ENCODE results near the gene TNK2. TPM values are rescaled to one million over a fixed set of nuclear protein-coding genes. Genes with fewer than 3 reads are reported as not detected.
"Not testable (repeated sequence)": the region's sequence is repeated elsewhere in the genome, so short reads cannot be mapped to it uniquely, and the experiment has no call there.

TNK2 gene
- total and polyA plus RNA-seq, 5 donors: 40.1 to 162 (median 77.9) TPM

DNA sequence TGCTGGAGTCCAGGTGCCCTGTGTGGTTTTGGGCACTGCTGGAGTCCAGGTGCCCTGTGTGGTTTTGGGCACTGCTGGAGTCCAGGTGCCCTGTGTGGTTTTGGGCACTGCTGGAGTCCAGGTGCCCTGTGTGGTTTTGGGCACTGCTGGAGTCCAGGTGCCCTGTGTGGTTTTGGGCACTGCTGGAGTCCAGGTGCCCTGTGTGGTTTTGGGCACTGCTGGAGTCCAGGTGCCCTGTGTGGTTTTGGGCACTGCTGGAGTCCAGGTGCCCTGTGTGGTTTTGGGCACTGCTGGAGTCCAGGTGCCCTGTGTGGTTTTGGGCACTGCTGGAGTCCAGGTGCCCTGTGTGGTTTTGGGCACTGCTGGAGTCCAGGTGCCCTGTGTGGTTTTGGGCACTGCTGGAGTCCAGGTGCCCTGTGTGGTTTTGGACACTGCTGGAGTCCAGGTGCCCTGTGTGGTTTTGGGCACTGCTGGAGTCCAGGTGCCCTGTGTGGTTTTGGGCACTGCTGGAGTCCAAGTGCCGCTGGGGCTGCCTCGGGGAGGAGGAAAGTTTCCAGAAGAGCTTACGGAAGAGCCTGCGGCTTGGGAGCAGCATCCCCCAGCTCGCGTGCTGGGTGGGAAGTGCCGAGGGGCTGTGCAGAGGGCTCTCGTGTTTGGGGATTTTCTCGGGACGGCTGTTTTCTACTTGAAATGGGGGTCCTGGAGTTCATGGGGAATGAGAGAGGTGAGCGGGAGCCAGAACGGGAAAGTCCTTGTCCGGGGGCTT lies 83.7 kb downstream of the TNK2 start:
- H3K9me3 ChIP-seq (ENCODE audit: control insufficient read depth, low read length); H3K27me3 ChIP-seq (ENCODE audit: control insufficient read depth, insufficient read depth); ATAC-seq; DNase-seq; H3K4me1 ChIP-seq (ENCODE audit: control insufficient read depth, insufficient read depth, low read length); H3K27ac ChIP-seq (ENCODE audit: low read length); H3K4me3 ChIP-seq (ENCODE audit: low read length); intact Hi-C loops (cut with DNase I): not testable (repeated sequence)
- 54% methylated on average over 13 of the region's 13 CpGs for WGBS

GRCh38 chr3:195823999-195824398 lies 84.4 kb downstream of the TNK2 start:
- H3K4me1 ChIP-seq (ENCODE audit: control insufficient read depth, insufficient read depth, low read length): no peaks in the 10 kb centered on the region
- intact Hi-C loops (cut with DNase I): no loop called here
- H3K27me3 ChIP-seq (ENCODE audit: control insufficient read depth, insufficient read depth): no peaks in the 10 kb centered on the region
- H3K27ac ChIP-seq (ENCODE audit: low read length): no peak overlapping the region
- H3K4me3 ChIP-seq (ENCODE audit: low read length): no peak overlapping the region
- H3K9me3 ChIP-seq (ENCODE audit: control insufficient read depth, low read length): no peaks in the 10 kb centered on the region
- no peak for DNase-seq
- no peak for ATAC-seq
- 54% methylated on average over 13 of the region's 13 CpGs for WGBS

DNA sequence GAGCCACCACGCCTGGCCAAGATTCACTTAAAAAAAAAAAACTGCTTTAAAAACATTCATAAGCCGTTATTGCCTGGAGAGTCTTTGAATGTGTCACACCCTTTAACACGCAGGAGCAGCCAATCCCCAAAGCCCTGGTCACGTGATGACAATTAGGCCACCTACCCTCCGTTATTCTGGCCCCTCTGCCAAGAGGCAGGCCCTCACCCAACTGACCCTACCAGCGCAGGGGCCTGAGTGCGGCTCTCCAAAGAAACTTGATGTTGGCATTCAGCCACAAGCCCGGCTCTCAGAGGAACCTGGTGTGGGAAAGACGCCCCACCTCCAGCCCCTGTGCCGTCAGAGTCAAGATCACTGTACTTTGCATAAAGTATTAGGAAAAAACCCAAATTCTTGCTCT lies 85.1 kb downstream of the TNK2 start:
- intact Hi-C loops (cut with DNase I): no loop called here
- WGBS: 22% methylated on average over 10 of the region's 10 CpGs

GRCh38 chr3:195822131-195822696 lies 86.1 kb downstream of the TNK2 start:
- H3K27ac ChIP-seq (ENCODE audit: low read length): no peak overlapping the region
- DNase-seq (no peak), ATAC-seq (no peak)
- 83% methylated on average over 16 of the region's 16 CpGs for WGBS
- no peaks in the 10 kb centered on the region for H3K9me3 ChIP-seq (ENCODE audit: control insufficient read depth, low read length)
- H3K4me1 ChIP-seq (ENCODE audit: control insufficient read depth, insufficient read depth, low read length): no peaks in the 10 kb centered on the region
- no peak overlapping the region for H3K4me3 ChIP-seq (ENCODE audit: low read length)
- no peaks in the 10 kb centered on the region for H3K27me3 ChIP-seq (ENCODE audit: control insufficient read depth, insufficient read depth)
- intact Hi-C loops (cut with DNase I): no loop called here

More for the DNA sequence above, 85.1 kb downstream of the TNK2 start:
- ATAC-seq: peak in 1 of 2 donors; percentile 11
- Histone ChIP-seq H3K27me3 (ENCODE audit: control insufficient read depth, insufficient read depth) (no peaks in the 10 kb centered on the region), H3K4me1 (ENCODE audit: control insufficient read depth, insufficient read depth, low read length) (no peaks in the 10 kb centered on the region), H3K9me3 (ENCODE audit: control insufficient read depth, low read length) (no peaks in the 10 kb centered on the region), H3K27ac (ENCODE audit: low read length) (no peak overlapping the region), H3K4me3 (ENCODE audit: low read length) (no peak overlapping the region)
- peak in 1 of 3 donors; percentile 63 for DNase-seq

GRCh38 chr3:195821403-195822130 lies 86.8 kb downstream of the TNK2 start:
- intact Hi-C loops (cut with DNase I): no loop called here
- WGBS: 83% methylated on average over 21 of the region's 21 CpGs
- Histone ChIP-seq H3K27me3 (ENCODE audit: control insufficient read depth, insufficient read depth) (no peaks in the 10 kb centered on the region), H3K4me3 (ENCODE audit: low read length) (no peak overlapping the region), H3K27ac (ENCODE audit: low read length) (no peak overlapping the region), H3K4me1 (ENCODE audit: control insufficient read depth, insufficient read depth, low read length) (no peaks in the 10 kb centered on the region), H3K9me3 (ENCODE audit: control insufficient read depth, low read length) (no peaks in the 10 kb centered on the region)
- DNase-seq (no peak), ATAC-seq (no peak)

- 79% methylated on average over 5 of the region's 5 CpGs for WGBS
- Histone ChIP-seq H3K27me3 (ENCODE audit: control insufficient read depth, insufficient read depth) (no peaks in the 10 kb centered on the region), H3K4me1 (ENCODE audit: control insufficient read depth, insufficient read depth, low read length) (no peaks in the 10 kb centered on the region), H3K9me3 (ENCODE audit: control insufficient read depth, low read length) (no peaks in the 10 kb centered on the region), H3K4me3 (ENCODE audit: low read length) (no peak overlapping the region), H3K27ac (ENCODE audit: low read length) (no peak overlapping the region)
- ATAC-seq (no peak), DNase-seq (no peak)
- intact Hi-C loops (cut with DNase I): no loop called here
Measured at GRCh38 chr3:195820901-195821300, 87.5 kb downstream of the TNK2 start.

DNA sequence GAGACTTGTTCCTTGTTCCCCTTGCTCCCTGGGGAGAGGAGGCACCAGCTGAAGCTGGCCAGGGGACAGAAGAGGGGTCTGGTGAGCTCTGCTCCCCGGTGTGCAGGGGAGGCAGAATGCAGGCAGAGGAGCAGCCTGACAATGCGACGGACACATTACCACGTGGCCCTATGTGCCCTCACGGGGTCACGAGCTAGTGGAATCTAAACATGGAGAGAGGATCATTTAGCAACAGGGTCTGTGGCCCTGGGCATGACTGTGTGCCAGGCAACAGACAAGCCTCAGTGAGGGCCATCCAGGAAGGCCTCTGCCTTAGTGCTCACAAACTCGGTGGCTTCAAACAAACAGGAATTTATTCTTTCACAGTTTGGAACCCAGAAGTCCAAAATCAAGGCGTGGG lies 88.2 kb downstream of the TNK2 start:
- DNase-seq (no peak), ATAC-seq (no peak)
- Histone ChIP-seq H3K27ac (ENCODE audit: low read length) (no peak overlapping the region), H3K27me3 (ENCODE audit: control insufficient read depth, insufficient read depth) (no peaks in the 10 kb centered on the region), H3K4me1 (ENCODE audit: control insufficient read depth, insufficient read depth, low read length) (no peaks in the 10 kb centered on the region), H3K4me3 (ENCODE audit: low read length) (no peak overlapping the region), H3K9me3 (ENCODE audit: control insufficient read depth, low read length) (no peaks in the 10 kb centered on the region)
- intact Hi-C loops (cut with DNase I): no loop called here
- WGBS: 81% methylated on average over 8 of the region's 8 CpGs

- ATAC-seq: no peak
- H3K4me1 ChIP-seq (ENCODE audit: control insufficient read depth, insufficient read depth, low read length): no peaks in the 10 kb centered on the region
- no peak overlapping the region for H3K27ac ChIP-seq (ENCODE audit: low read length)
- 88% methylated on average over 21 of the region's 21 CpGs for WGBS
- no peaks in the 10 kb centered on the region for H3K27me3 ChIP-seq (ENCODE audit: control insufficient read depth, insufficient read depth)
- H3K4me3 ChIP-seq (ENCODE audit: low read length): no peak overlapping the region
- intact Hi-C loops (cut with DNase I): no loop called here
- H3K9me3 ChIP-seq (ENCODE audit: control insufficient read depth, low read length): no peaks in the 10 kb centered on the region
- peak in 1 of 3 donors; percentile 38 for DNase-seq
Measured at GRCh38 chr3:195818301-195818700, 90.0 kb downstream of the TNK2 start.

DNA sequence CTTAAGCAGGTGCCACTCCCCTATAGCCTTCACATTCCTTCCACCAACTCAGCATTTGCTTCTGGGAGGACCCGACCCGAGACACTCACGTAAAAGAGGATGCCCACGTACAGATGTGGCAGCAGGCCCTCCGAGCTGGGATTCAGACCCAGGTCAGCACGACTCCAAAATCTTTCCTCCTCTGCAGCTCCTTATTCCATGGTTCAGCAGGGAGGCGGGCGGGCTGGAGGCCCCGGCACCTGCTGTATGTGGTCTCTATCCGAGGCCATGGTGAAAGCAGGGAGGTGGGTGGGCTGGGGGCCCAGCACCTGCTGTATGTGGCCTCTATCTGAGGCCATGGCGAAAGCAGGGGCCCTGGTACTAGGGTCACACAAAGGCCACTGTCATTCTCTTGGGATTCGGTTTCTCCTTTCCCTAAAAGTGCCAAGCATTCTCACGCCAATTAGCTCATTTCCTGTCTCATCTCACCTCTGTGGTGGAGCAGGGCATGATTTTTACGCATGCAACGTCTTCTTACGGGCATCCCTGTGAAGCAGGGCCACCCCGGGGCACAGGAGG lies 90.7 kb downstream of the TNK2 start:
- H3K27ac ChIP-seq (ENCODE audit: low read length): no peak overlapping the region
- DNase-seq: peak in 1 of 3 donors; percentile 30
- H3K4me3 ChIP-seq (ENCODE audit: low read length): no peak overlapping the region
- intact Hi-C loops (cut with DNase I): no loop called here
- no peaks in the 10 kb centered on the region for H3K4me1 ChIP-seq (ENCODE audit: control insufficient read depth, insufficient read depth, low read length)
- 86% methylated on average over 17 of the region's 17 CpGs for WGBS
- ATAC-seq: no peak
- H3K27me3 ChIP-seq (ENCODE audit: control insufficient read depth, insufficient read depth): no peaks in the 10 kb centered on the region
- H3K9me3 ChIP-seq (ENCODE audit: control insufficient read depth, low read length): no peaks in the 10 kb centered on the region

DNA sequence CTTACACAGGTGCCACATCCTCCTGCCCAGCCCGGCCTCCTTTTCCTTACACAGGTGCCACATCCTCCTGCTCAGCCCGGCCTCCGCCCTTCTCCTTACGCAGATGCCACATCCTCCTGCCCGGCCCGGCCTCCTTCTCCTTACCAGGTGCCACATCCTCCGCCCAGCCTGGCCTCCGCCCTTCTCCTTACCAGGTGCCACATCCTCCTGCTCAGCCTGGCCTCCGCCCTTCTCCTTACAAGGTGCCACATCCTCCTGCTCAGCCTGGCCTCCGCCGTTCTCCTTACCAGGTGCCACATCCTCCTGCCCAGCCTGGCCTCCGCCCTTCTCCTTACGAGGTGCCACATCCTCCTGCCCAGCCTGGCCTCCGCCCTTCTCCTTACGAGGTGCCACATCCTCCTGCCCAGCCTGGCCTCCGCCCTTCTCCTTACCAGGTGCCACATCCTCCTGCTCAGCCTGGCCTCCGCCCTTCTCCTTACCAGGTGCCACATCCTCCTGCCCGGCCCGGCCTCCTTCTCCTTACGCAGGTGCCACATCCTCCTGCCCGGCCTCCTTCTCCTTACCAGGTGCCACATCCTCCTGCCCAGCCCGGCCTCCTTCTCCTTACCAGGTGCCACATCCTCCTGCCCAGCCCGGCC lies 92.0 kb downstream of the TNK2 start:
- 92% methylated on average over 21 of the region's 23 CpGs for WGBS
- DNase-seq; H3K27ac ChIP-seq (ENCODE audit: low read length); ATAC-seq; H3K4me1 ChIP-seq (ENCODE audit: control insufficient read depth, insufficient read depth, low read length); intact Hi-C loops (cut with DNase I); H3K27me3 ChIP-seq (ENCODE audit: control insufficient read depth, insufficient read depth); H3K4me3 ChIP-seq (ENCODE audit: low read length); H3K9me3 ChIP-seq (ENCODE audit: control insufficient read depth, low read length): not testable (repeated sequence)
